Hepatocyte (in vitro differentiated cells): ENCODE data around the gene ALDH1A3.

ENCODE experiments used
- EZH2 ChIP-seq: fragments of 200-600 bp; sonication (generic); IDR thresholded peaks from 2 replicates; pipeline ENCODE4 v1.6.1; 2016; ENCODE audit warnings: antibody characterized with exemption, mild to moderate bottlenecking, borderline replicate concordance
- TF ChIP-seq, protein P1 (sequence below): fragments of 200-600 bp; sonication (generic); IDR thresholded peaks from 2 replicates; pipeline ENCODE4 v1.5.1; 2016; ENCODE audit warnings: antibody characterized with exemption, mild to moderate bottlenecking; ENCODE audit not compliant: poor library complexity

DNA sequence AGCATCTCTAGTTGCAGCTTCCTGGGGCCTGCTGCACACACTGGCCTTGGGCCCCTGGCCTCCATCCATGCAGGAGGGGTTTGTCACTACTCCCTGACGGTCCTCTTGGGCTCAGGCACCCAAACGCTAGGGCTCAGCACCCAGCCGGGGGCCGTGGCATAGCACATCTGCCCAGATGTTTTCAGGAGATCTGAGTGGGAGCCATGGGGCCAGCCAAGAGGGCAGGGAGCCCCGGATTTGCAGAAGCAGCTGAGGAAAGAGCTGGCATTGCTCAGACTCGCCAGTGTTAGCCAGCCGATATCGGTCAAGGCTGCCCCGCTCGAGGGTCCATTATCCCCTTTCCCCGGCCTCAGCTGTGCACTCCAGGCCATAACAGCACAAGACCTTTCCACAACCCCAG lies 1.5 kb upstream of the ALDH1A3 start:
- no peak for TF ChIP-seq EZH2
- TF ChIP-seq, protein P1, sequence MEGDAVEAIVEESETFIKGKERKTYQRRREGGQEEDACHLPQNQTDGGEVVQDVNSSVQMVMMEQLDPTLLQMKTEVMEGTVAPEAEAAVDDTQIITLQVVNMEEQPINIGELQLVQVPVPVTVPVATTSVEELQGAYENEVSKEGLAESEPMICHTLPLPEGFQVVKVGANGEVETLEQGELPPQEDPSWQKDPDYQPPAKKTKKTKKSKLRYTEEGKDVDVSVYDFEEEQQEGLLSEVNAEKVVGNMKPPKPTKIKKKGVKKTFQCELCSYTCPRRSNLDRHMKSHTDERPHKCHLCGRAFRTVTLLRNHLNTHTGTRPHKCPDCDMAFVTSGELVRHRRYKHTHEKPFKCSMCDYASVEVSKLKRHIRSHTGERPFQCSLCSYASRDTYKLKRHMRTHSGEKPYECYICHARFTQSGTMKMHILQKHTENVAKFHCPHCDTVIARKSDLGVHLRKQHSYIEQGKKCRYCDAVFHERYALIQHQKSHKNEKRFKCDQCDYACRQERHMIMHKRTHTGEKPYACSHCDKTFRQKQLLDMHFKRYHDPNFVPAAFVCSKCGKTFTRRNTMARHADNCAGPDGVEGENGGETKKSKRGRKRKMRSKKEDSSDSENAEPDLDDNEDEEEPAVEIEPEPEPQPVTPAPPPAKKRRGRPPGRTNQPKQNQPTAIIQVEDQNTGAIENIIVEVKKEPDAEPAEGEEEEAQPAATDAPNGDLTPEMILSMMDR = no peak
